ENCODE results near the gene SCCPDH.

- TF ChIP-seq POLR2A (IDR thresholded peaks at IDR 0.05; ENCODE audit: low read depth, low read length): no peak
- TF ChIP-seq POLR2AphosphoS5 (IDR thresholded peaks at IDR 0.05; ENCODE audit: low read depth, low read length): no peak
- TF ChIP-seq PAX5 (IDR thresholded peaks at IDR 0.05; ENCODE audit: insufficient read depth, low read length, severe bottlenecking): no peak
- TF ChIP-seq TAF1 (IDR thresholded peaks at IDR 0.05; ENCODE audit: low read depth, low read length): no peak
- TF ChIP-seq SPI1 (IDR thresholded peaks at IDR 0.05; ENCODE audit: low read depth, low read length): no peak
Observed at GRCh38 chr1:246733704-246734103, 9.5 kb downstream of the SCCPDH start.
